ENCODE measurements around the gene NOP53. TPM values are rescaled to one million over a fixed set of nuclear protein-coding genes. Genes with fewer than 3 reads are reported as not detected.

The NOP53 gene
- total and polyA plus RNA-seq, 8 donors, result 110 to 784 (median 507) TPM

- TF ChIP-seq EP300 (IDR thresholded peaks at IDR 0.05), result no peak
- no peak for TF ChIP-seq CTCF (IDR thresholded peaks at IDR 0.05)
- TF ChIP-seq POLR2AphosphoS5 (IDR thresholded peaks at IDR 0.05), result no peak
- TF ChIP-seq POLR2A (IDR thresholded peaks at IDR 0.05), result no peak
- Histone ChIP-seq H3K27ac (peak overlapping the region in 2 of 5 donors; percentile 52 to 59), H3K27me3 (peaks cover 0 to 2% (median 0%) of the 10 kb centered on the region in 3 donors), H3K4me1 (peaks cover 0 to 16% (median 4%) of the 10 kb centered on the region in 4 donors), H3K36me3 (peaks cover 43 to 57% (median 53%) of the 10 kb centered on the region in 4 donors), H3K4me3 (no peak overlapping the region), H3K9me3 (no peaks in the 10 kb centered on the region)
- intact Hi-C loops (cut with DNase I; ENCODE audit: low total_unique reads), result no loop called here
- DNase-seq, result no peak
- WGBS, 5 donors, result 93 to 97% (median 94%) methylated on average over 43 to 91 of the region's 91 CpGs
These were observed 43.4 kb upstream of the NOP53 start for GRCh38 chr19:47701717-47702552.

GRCh38 chr19:47702671-47703070 is 42.7 kb upstream of the NOP53 start:
- WGBS, 5 donors, result 79 to 89% (median 82%) methylated on average over 13 to 18 of the region's 18 CpGs
- TF ChIP-seq EP300 (IDR thresholded peaks at IDR 0.05) (no peak), POLR2A (IDR thresholded peaks at IDR 0.05) (no peak), CTCF (IDR thresholded peaks at IDR 0.05) (no peak), POLR2AphosphoS5 (IDR thresholded peaks at IDR 0.05) (no peak)
- Histone ChIP-seq H3K27me3 (peaks cover 0 to 4% (median 0%) of the 10 kb centered on the region in 3 donors), H3K9me3 (no peaks in the 10 kb centered on the region), H3K4me1 (peaks cover 0 to 13% (median 5%) of the 10 kb centered on the region in 4 donors), H3K4me3 (no peak overlapping the region), H3K36me3 (peaks cover 43 to 55% (median 53%) of the 10 kb centered on the region in 4 donors), H3K27ac (peak overlapping the region in 3 of 5 donors; percentile 15 to 59 (median 52))
- intact Hi-C loops (cut with DNase I; ENCODE audit: low total_unique reads), result no loop called here
- DNase-seq, result no peak

- peak overlapping the region in 4 of 5 donors; percentile 52 to 67 (median 57) for H3K27ac ChIP-seq
- H3K4me1 ChIP-seq, result peaks cover 0 to 7% (median 3%) of the 10 kb centered on the region in 4 donors
- no peaks in the 10 kb centered on the region for H3K9me3 ChIP-seq
- DNase-seq, result no peak
- H3K27me3 ChIP-seq, result peaks cover 0 to 9% (median 0%) of the 10 kb centered on the region in 3 donors
- H3K4me3 ChIP-seq, result no peak overlapping the region
- 79 to 93% (median 89%) methylated on average over 5 of the region's 5 CpGs for WGBS, 5 donors
- peaks cover 43 to 54% (median 50%) of the 10 kb centered on the region in 4 donors for H3K36me3 ChIP-seq
- TF ChIP-seq POLR2A (IDR thresholded peaks at IDR 0.05) (no peak), POLR2AphosphoS5 (IDR thresholded peaks at IDR 0.05) (no peak), CTCF (IDR thresholded peaks at IDR 0.05) (no peak)
- intact Hi-C loops (cut with DNase I; ENCODE audit: low total_unique reads), result no loop called here
These were observed 42.0 kb upstream of the NOP53 start for GRCh38 chr19:47703301-47703700.

- intact Hi-C loops (cut with DNase I; ENCODE audit: low total_unique reads), result no loop called here
- H3K4me1 ChIP-seq, result peaks cover 0 to 5% (median 2%) of the 10 kb centered on the region in 4 donors
- 75 to 81% (median 76%) methylated on average over 11 of the region's 11 CpGs for WGBS, 5 donors
- no peaks in the 10 kb centered on the region for H3K9me3 ChIP-seq
- H3K27me3 ChIP-seq, result peaks cover 0 to 9% (median 0%) of the 10 kb centered on the region in 3 donors
- TF ChIP-seq POLR2A (IDR thresholded peaks at IDR 0.05), result no peak
- peak; percentile 23 to 73 (median 63) for TF ChIP-seq POLR2AphosphoS5 (IDR thresholded peaks at IDR 0.05)
- peak; percentile 31 for TF ChIP-seq EP300 (IDR thresholded peaks at IDR 0.05)
- no peak overlapping the region for H3K4me3 ChIP-seq
- peak overlapping the region in 4 of 5 donors; percentile 52 to 67 (median 57) for H3K27ac ChIP-seq
- no peak for DNase-seq
- H3K36me3 ChIP-seq, result peaks cover 37 to 47% (median 43%) of the 10 kb centered on the region in 4 donors
These were observed 41.3 kb upstream of the NOP53 start for GRCh38 chr19:47704024-47704423.

All from stomach (tissue), 9 donors.